Stimulated activated CD8-positive, alpha-beta memory T cell treated with anti-CD3 and anti-CD28 coated beads, Interleukin-4, amount 100 ng/mL, for 4 hours (primary cell): Measurements from ENCODE around the gene ATP6V1F.
"Not testable (repeated sequence)": the region's sequence is repeated elsewhere in the genome, so short reads cannot be mapped to it uniquely, and the experiment has no call there.

ENCODE experiments used
- DNase-seq, 2 donors: peaks; one replicate each; pipeline ENCODE4 v3.0.0-alpha.2; 2020; ENCODE audit warnings: low read depth in 2 of 2, low spot score in 1 of 2

Gene ATP6V1F

DNA sequence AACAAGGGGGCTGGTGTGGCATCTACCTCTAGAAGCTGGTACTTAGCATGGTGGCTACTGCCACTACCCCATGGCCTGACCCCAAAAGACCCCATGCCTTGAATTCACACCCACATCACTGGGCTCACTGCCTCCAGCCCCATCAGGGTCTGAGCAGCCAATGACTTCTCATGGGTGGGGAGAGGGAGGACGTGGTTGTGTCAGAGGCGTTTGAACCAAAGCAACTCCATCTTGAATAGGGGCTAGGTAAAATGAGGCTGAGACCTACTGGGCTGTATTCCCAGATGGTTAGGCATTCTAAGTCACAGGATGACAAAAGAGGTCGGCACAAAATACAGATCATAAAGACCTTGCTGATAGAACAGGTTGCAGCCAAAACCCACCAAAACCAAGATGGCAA lies 32.7 kb downstream of the ATP6V1F start:
- no peak for DNase-seq

- no peak for DNase-seq
Measured at GRCh38 chr7:128899392-128899791, 36.7 kb downstream of the ATP6V1F start.

GRCh38 chr7:128900237-128900636 lies 37.6 kb downstream of the ATP6V1F start:
- DNase-seq, result no peak

GRCh38 chr7:128902761-128903585 lies 40.3 kb downstream of the ATP6V1F start:
- DNase-seq, result no peak

GRCh38 chr7:128903621-128904361 lies 41.1 kb downstream of the ATP6V1F start:
- DNase-seq, result no peak

- no peak for DNase-seq
Measured at GRCh38 chr7:128904381-128905197, 41.9 kb downstream of the ATP6V1F start.

DNA sequence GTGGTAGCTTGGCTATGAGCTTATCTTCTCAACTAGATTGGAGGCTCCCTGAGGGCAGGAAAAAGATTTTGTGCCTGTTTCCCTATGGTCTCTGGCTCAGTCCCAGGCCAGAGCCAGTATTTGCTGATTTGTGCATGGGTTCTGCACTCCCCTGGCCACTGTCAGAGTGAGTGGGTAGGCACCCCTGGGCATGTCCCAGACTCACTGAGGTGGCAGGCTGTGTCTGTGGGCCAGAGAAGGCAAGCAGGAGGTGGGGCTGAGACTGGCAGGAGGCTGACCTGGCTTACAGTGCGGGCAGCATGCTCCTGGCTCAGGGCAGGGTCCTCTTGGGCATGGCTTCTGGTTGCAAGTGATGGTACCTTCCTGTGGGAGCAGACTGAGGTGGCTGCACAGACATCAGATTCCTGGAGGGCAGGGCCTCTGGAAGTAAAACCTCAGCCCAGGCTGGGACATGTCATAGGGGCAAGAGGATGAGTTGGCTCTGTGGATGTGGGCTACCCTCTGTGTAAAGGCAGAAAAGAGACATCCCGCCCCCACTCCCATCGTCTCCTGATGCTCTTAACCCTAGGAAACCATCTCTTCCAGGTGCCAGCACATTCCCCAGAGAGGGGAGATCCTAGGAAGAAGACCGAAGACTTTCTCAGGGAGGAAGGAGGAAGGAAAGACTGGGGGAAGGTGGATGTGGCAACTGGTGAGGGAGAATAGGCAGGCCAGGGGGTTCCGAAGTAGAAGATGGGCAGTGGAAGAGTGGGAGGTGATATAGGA lies 43.5 kb downstream of the ATP6V1F start:
- no peak for DNase-seq

GRCh38 chr7:128906766-128907559 lies 44.3 kb downstream of the ATP6V1F start:
- no peak for DNase-seq

- DNase-seq, result no peak
Measured at GRCh38 chr7:128908750-128909624, 46.3 kb downstream of the ATP6V1F start.

GRCh38 chr7:128909625-128910568 lies 47.2 kb downstream of the ATP6V1F start:
- no peak for DNase-seq

- no peak for DNase-seq
Measured at GRCh38 chr7:128910569-128910945, 47.9 kb downstream of the ATP6V1F start, which contains the start of gene KCP. Gene KCP (minus strand): TSS chr7:128910709. CDS start chr7:128910676, 33 bp downstream.

- DNase-seq, result no peak
Measured at GRCh38 chr7:128911423-128912031, 48.9 kb downstream of the ATP6V1F start.

DNA sequence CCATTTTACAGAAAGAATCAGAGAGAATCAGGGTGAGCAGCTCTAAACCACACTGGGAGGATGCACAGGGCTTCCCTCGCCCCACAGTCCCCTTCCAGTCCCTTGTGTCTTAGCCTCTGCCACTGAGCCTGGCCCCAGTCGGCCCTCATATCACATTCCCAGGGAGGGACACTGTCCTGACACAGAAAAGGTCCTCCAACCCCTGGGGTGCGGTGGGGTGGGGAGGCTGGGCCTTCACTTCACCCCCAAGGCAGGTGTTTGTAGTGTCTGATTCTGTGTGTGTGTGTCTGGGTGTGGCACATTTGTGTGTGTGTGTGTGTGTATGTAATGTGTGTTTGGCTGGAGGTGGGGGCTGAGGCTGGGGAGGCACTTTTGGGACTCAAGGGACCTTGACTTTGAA lies 49.6 kb downstream of the ATP6V1F start:
- no peak for DNase-seq

DNA sequence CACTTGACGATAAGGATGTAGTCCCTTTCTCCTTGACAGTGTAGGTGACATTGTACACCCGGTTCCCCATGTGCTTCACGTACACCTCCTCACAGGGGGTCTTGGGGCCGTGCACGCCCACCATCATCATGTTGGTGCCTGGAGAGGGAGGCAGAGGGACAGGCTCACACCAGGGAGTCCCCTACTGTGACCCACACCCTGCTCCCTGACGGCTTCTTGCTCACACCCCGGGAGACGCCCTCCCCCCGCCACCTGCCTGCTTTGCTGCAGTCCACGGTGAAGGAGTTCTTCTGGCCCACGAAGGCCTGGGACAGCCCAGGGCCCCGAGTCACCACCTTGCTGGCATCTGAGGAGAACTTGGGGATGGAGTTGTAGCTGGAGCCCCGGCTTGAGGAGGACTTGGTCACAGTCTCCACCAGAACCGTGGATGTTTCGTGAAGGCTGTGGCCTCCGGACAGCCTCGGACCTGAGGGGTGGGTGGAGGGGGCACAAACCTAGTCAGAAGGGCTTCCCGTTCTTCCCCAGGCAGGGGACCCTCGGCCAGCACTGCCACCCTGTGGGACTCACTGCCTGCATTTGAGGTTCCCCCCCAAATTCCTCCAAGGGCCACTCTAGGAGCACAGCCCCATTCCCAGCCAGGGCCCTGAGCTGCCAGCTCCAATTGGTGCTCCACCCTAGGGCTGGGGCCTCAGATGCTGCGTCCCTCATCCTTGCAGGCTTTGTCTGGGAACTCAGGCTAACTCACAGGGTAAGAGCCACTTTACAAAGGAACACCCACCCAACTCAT lies 50.2 kb downstream of the ATP6V1F start:
- DNase-seq, result not testable (repeated sequence)

DNA sequence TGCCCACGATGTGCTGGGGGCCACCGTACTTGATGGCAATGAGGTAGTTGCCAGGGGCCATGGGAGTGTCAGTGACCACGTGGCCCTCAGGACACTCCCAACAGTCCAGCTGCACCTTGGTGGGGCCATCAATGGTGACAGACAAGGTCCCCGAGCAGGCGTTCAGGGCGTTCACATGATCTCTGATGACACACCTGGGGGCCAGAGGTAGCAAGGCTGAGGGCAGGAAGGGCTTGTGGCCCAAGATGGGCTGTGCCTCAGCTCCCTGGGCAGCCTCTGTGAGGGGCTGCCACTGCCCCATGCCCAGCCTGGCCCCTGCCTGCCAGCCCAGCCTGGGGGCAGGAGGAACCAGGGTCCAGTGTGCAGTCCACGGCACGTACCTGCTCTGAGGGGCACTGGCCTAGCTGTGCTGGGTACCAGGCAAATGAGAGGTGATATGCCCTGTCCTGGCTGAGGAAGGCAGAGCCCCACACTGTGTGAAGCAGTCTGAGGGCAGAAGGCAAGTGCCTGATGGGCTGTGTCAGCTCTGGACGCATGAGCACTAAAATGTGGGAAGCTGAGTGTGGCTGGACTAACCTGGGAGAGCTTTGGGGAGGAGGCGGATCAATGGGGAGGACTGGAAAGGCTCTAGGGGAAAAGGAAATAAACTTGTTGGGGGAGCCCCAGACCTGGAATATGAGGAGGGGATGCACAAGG lies 51.4 kb downstream of the ATP6V1F start:
- DNase-seq, result no peak

DNA sequence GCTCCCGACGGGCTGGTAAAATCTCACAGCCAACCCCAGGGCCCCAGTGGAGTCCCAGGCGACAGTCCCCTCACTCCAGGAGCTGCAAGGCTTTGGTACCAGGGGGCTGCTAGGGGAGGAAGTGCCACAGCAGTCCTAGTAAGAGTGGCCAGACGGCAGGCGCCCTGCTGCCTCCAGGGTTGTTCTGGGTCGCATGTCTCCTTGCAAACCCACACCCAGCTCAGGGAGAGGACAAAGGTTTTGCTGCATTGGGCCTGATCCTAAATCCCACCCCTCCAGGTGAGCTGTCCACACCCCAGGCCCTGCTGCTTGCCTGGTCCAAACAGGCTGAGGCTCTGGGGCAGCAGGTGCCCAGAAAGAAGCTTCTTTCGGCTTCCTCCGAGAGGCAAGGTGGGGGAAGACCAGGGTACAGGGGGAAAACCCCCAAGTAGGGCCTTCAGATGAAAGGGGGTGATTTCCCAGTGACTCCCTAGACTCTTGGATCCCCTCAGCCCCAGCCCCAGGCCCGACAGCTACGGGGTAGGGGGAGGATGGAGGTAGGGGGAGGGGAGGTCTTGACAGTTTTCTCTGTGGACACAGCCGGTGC lies 52.0 kb downstream of the ATP6V1F start:
- no peak for DNase-seq
